Aorta (tissue), 5 donors: Measurements from ENCODE around the gene RGMA. TPM values are rescaled to one million over a fixed set of nuclear protein-coding genes. Genes with fewer than 3 reads are reported as not detected.

Experiments used
- ATAC-seq: fragments of 200-7000 bp; cut with Tn5 transposase; one replicate; pipeline ENCODE4 v1.9.1; 2022; ENCODE audit warnings: moderate library complexity; ENCODE audit not compliant: low FRiP score
- DNase-seq, 2 donors: peaks; one replicate each; pipeline ENCODE4 v3.0.0-alpha.2; 2020
- H3K27ac ChIP-seq, 2 donors: one replicate each; pipeline ENCODE4 v1.5.1; 2013; ENCODE audit warnings: low read length in 2 of 2, mild to moderate bottlenecking in 2 of 2, moderate library complexity in 2 of 2, control low read depth in 1 of 2, inconsistent platforms in 1 of 2, low read depth in 1 of 2
- H3K27me3 ChIP-seq, 2 donors: one replicate each; pipeline ENCODE4 v1.6.1; 2013; ENCODE audit warnings: control low read depth in 1 of 2, low read length in 1 of 2, mild to moderate bottlenecking in 1 of 2, moderate library complexity in 1 of 2; ENCODE audit not compliant: insufficient read depth in 2 of 2, control insufficient read depth in 1 of 2
- H3K36me3 ChIP-seq, 2 donors: one replicate each; pipeline ENCODE4 v1.6.1; 2013; ENCODE audit warnings: control low read depth in 1 of 2, low read length in 1 of 2, mild to moderate bottlenecking in 1 of 2; ENCODE audit not compliant: insufficient read depth in 2 of 2, control insufficient read depth in 1 of 2
- H3K4me1 ChIP-seq, 2 donors: one replicate each; pipeline ENCODE4 v1.6.1; 2013; ENCODE audit warnings: low read length in 2 of 2, control low read depth in 1 of 2, mild to moderate bottlenecking in 1 of 2, moderate library complexity in 1 of 2; ENCODE audit not compliant: insufficient read depth in 2 of 2, control insufficient read depth in 1 of 2
- H3K4me3 ChIP-seq, 2 donors: one replicate each; pipeline ENCODE4 v1.5.1; 2013; ENCODE audit warnings: low read length in 2 of 2, control low read depth in 1 of 2, mild to moderate bottlenecking in 1 of 2
- H3K9me3 ChIP-seq: one replicate; pipeline ENCODE4 v1.6.1; 2013; ENCODE audit warnings: mild to moderate bottlenecking, low read length; ENCODE audit not compliant: control insufficient read depth
- WGBS, 2 donors: extraction: QIAGEN DNeasy Blood & Tissue Kit; methylation state at CpG; one replicate each; pipeline ENCODE4 v1.1.7; 2013; 5-methylcytosine and 5-hydroxymethylcytosine counted together
- intact Hi-C, 2 donors: fragments of 100-400 bp; cut with DNase I; formaldehyde crosslinking; loops; one replicate each; pipeline versions ENCODE4 v1.14.2 to v1.15.0; 2022
- polyA plus RNA-seq, 2 donors: library from polyadenylated mRNA; stranded (reverse); fragments of 200-250 nt; gene quantifications; one replicate each; pipeline ENCODE4 v1.2.3, GENCODE V29; 2013
- total RNA-seq, 2 donors: library from RNA; stranded (reverse); fragmentation: NEBNext Ultra II Directional; extraction: Animal tissue kit (Norgen Biotek cat#: 25700); gene quantifications; one replicate each; pipeline ENCODE4 v1.2.1, GENCODE V29; 2021
- donor health status: healthy with polysubstance abuse.
- donor health status: Bipolar disorder and iron deficiency.
- donor health status: DM: no; HTN: no; CAD: no.
- donor health status: DM: no; HTN: no; CAD: no.
- donor health status: DM: yes; HTN: yes; CAD: no.

Gene RGMA
- total and polyA plus RNA-seq, 4 donors: 4.4 to 50.3 (median 19.4) TPM

- peak overlapping the region; percentile 64 to 72 for H3K4me3 ChIP-seq
- H3K4me1 ChIP-seq: no peaks in the 10 kb centered on the region
- no peaks in the 10 kb centered on the region for H3K27me3 ChIP-seq
- peak; percentile 89 for ATAC-seq
- peak; percentile 87 to 96 for DNase-seq
- intact Hi-C loops: loop anchor here (5.0 kb wide), 3 partner anchors 35 to 270 kb away; no protein-coding TSS in a partner anchor
- no peaks in the 10 kb centered on the region for H3K36me3 ChIP-seq
- WGBS, 2 donors: 0 to 1% methylated on average over 79 to 96 of the region's 96 CpGs
- H3K9me3 ChIP-seq: no peaks in the 10 kb centered on the region
- peak overlapping the region in 1 of 2 donors; percentile 11 for H3K27ac ChIP-seq
Measured at GRCh38 chr15:93072411-93073394, 16.3 kb downstream of the RGMA start.

- no peak for DNase-seq
- no peak overlapping the region for H3K27ac ChIP-seq
- intact Hi-C loops: loop anchor here (5.0 kb wide), 3 partner anchors 35 to 270 kb away; no protein-coding TSS in a partner anchor
- no peaks in the 10 kb centered on the region for H3K4me1 ChIP-seq
- H3K36me3 ChIP-seq: no peaks in the 10 kb centered on the region
- ATAC-seq: no peak
- H3K27me3 ChIP-seq: no peaks in the 10 kb centered on the region
- no peaks in the 10 kb centered on the region for H3K9me3 ChIP-seq
- 1% methylated on average over 10 of the region's 10 CpGs for WGBS, 2 donors
- peak overlapping the region; percentile 64 to 72 for H3K4me3 ChIP-seq
Measured at GRCh38 chr15:93072011-93072410, 17.0 kb downstream of the RGMA start.

- H3K27ac ChIP-seq: no peak overlapping the region
- WGBS, 2 donors: 5 to 10% methylated on average over 22 of the region's 22 CpGs
- intact Hi-C loops: loop anchor here (5.0 kb wide), 3 partner anchors 34 to 269 kb away; no protein-coding TSS in a partner anchor
- H3K4me3 ChIP-seq: peak overlapping the region; percentile 64 to 72
- peaks cover 0 to 2% of the 10 kb centered on the region in 2 donors for H3K4me1 ChIP-seq
- no peaks in the 10 kb centered on the region for H3K27me3 ChIP-seq
- no peaks in the 10 kb centered on the region for H3K9me3 ChIP-seq
- no peaks in the 10 kb centered on the region for H3K36me3 ChIP-seq
- DNase-seq: no peak
- no peak for ATAC-seq
Measured at GRCh38 chr15:93071469-93071936, 17.5 kb downstream of the RGMA start.

- WGBS, 2 donors: 34 to 47% methylated on average over 10 of the region's 10 CpGs
- H3K4me3 ChIP-seq: peak overlapping the region in 1 of 2 donors; percentile 72
- H3K36me3 ChIP-seq: no peaks in the 10 kb centered on the region
- ATAC-seq (no peak), DNase-seq (no peak)
- peaks cover 0 to 2% of the 10 kb centered on the region in 2 donors for H3K4me1 ChIP-seq
- intact Hi-C loops: loop anchor here (5.0 kb wide), 3 partner anchors 33 to 268 kb away; no protein-coding TSS in a partner anchor
- H3K27ac ChIP-seq: no peak overlapping the region
- H3K9me3 ChIP-seq: no peaks in the 10 kb centered on the region
- no peaks in the 10 kb centered on the region for H3K27me3 ChIP-seq
Measured at GRCh38 chr15:93070551-93071296, 18.3 kb downstream of the RGMA start.

- H3K4me1 ChIP-seq: peaks cover 0 to 2% of the 10 kb centered on the region in 2 donors
- 58 to 68% methylated on average over 10 of the region's 10 CpGs for WGBS, 2 donors
- intact Hi-C loops: loop anchor here (5.0 kb wide), 3 partner anchors 33 to 268 kb away; no protein-coding TSS in a partner anchor
- H3K36me3 ChIP-seq: no peaks in the 10 kb centered on the region
- H3K27ac ChIP-seq: no peak overlapping the region
- H3K27me3 ChIP-seq: no peaks in the 10 kb centered on the region
- ATAC-seq: no peak
- no peak for DNase-seq
- no peak overlapping the region for H3K4me3 ChIP-seq
- H3K9me3 ChIP-seq: no peaks in the 10 kb centered on the region
Measured at GRCh38 chr15:93070132-93070531, 18.9 kb downstream of the RGMA start.

- H3K27ac ChIP-seq: no peak overlapping the region
- no peaks in the 10 kb centered on the region for H3K9me3 ChIP-seq
- H3K36me3 ChIP-seq: no peaks in the 10 kb centered on the region
- DNase-seq (peak in 1 of 2 donors; percentile 10), ATAC-seq (no peak)
- H3K4me1 ChIP-seq: peaks cover 0 to 2% of the 10 kb centered on the region in 2 donors
- 92 to 94% methylated on average over 6 of the region's 6 CpGs for WGBS, 2 donors
- H3K4me3 ChIP-seq: no peak overlapping the region
- no peaks in the 10 kb centered on the region for H3K27me3 ChIP-seq
- intact Hi-C loops: no loop called here
Measured at GRCh38 chr15:93068581-93069199, 20.3 kb downstream of the RGMA start.

GRCh38 chr15:93067649-93068085 is 21.3 kb downstream of the RGMA start:
- DNase-seq (peak in 1 of 2 donors; percentile 51), ATAC-seq (no peak)
- intact Hi-C loops: no loop called here
- H3K4me1 ChIP-seq: peaks cover 0 to 2% of the 10 kb centered on the region in 2 donors
- no peaks in the 10 kb centered on the region for H3K36me3 ChIP-seq
- WGBS, 2 donors: 28 to 31% methylated on average over 4 of the region's 4 CpGs
- peak overlapping the region in 1 of 2 donors; percentile 9 for H3K27ac ChIP-seq
- no peaks in the 10 kb centered on the region for H3K9me3 ChIP-seq
- no peak overlapping the region for H3K4me3 ChIP-seq
- H3K27me3 ChIP-seq: no peaks in the 10 kb centered on the region
